ENCODE results near the gene USH2A.

GRCh38 chr1:216237927-216238542 is 185.2 kb downstream of the USH2A start:
- TF ChIP-seq CTCF (IDR thresholded peaks at IDR 0.05): no peak
- TF ChIP-seq POLR2A (IDR thresholded peaks at IDR 0.05): no peak
- TF ChIP-seq EP300 (IDR thresholded peaks at IDR 0.05): no peak

All from tibial nerve (tissue), 4 donors.